ENCODE data around the gene PIGN. TPM values are rescaled to one million over a fixed set of nuclear protein-coding genes. Genes with fewer than 3 reads are reported as not detected.

Gene PIGN
- total and polyA plus RNA-seq, 2 donors from 2014 or later, result 4.5 to 30.5 TPM

DNA sequence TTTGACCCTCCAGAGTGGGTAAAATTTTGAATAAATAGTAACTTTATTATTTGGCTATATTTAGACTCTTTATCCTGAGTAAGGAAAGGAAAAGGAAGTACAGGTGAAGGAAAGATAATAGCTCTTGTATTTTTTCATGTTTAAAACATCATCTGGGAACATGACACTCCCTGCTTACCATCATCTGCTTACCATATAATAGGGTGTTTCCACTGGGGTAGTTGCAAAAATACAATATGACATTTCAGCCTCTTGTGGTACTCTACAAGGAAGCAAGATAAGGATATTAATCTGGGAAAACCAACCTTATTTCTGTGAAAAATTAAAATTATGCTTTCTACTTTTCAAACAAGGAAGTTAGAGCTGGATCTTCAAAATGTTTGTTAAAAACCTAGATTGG lies 10.1 kb upstream of the PIGN start:
- Histone ChIP-seq H3K36me3 (ENCODE audit: control insufficient read depth in 2 of 3, insufficient read depth in 3 of 3, low read length in 3 of 3) (no peaks in the 10 kb centered on the region), H3K4me3 (ENCODE audit: low read length in 3 of 3) (no peak overlapping the region), H3K4me1 (ENCODE audit: control insufficient read depth in 2 of 3, insufficient read depth in 2 of 3, low read depth in 1 of 3, low read length in 3 of 3) (peaks cover 0 to 5% (median 4%) of the 10 kb centered on the region in 3 donors), H3K9ac (ENCODE audit: low read length in 3 of 3) (no peak overlapping the region), H3K27ac (ENCODE audit: low read depth in 2 of 2, low read length in 2 of 2) (no peak overlapping the region), H3K27me3 (ENCODE audit: control insufficient read depth, insufficient read depth, low read length) (no peaks in the 10 kb centered on the region), H3K9me3 (ENCODE audit: control insufficient read depth in 2 of 3, insufficient read depth in 1 of 3, low read length in 3 of 3) (peaks cover 0 to 4% (median 0%) of the 10 kb centered on the region in 3 donors)
- TF ChIP-seq, protein P1, sequence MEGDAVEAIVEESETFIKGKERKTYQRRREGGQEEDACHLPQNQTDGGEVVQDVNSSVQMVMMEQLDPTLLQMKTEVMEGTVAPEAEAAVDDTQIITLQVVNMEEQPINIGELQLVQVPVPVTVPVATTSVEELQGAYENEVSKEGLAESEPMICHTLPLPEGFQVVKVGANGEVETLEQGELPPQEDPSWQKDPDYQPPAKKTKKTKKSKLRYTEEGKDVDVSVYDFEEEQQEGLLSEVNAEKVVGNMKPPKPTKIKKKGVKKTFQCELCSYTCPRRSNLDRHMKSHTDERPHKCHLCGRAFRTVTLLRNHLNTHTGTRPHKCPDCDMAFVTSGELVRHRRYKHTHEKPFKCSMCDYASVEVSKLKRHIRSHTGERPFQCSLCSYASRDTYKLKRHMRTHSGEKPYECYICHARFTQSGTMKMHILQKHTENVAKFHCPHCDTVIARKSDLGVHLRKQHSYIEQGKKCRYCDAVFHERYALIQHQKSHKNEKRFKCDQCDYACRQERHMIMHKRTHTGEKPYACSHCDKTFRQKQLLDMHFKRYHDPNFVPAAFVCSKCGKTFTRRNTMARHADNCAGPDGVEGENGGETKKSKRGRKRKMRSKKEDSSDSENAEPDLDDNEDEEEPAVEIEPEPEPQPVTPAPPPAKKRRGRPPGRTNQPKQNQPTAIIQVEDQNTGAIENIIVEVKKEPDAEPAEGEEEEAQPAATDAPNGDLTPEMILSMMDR (IDR thresholded peaks at IDR 0.05; ENCODE audit: borderline replicate concordance, extremely low read depth, insufficient read depth), result no peak
- no peak for DNase-seq
- intact Hi-C loops (cut with DNase I), result no loop called here
- no peak for FAIRE-seq

DNA sequence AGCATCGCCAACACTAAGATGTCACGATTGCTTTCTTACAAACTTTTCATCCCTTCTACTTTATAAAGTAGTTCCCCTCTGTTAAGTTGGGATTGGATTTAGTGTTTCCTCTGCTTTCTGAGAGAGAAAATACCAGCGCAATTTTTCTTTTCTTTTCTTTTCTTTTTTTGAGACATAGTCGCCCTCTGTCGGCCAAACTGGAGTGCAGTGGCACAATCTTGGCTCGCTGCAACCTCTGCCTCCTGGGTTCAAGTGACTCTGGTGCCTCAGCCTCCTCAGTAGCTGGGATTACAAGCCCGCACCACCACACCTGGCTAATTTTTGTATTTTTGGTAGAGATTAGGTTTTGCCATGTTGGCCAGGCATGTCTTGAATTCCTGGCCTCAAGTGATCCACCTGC lies 9.2 kb upstream of the PIGN start:
- Histone ChIP-seq H3K27me3 (ENCODE audit: control insufficient read depth, insufficient read depth, low read length) (no peaks in the 10 kb centered on the region), H3K4me1 (ENCODE audit: control insufficient read depth in 2 of 3, insufficient read depth in 2 of 3, low read depth in 1 of 3, low read length in 3 of 3) (peaks cover 0 to 5% (median 4%) of the 10 kb centered on the region in 3 donors), H3K9ac (ENCODE audit: low read length in 3 of 3) (no peak overlapping the region), H3K36me3 (ENCODE audit: control insufficient read depth in 2 of 3, insufficient read depth in 3 of 3, low read length in 3 of 3) (no peaks in the 10 kb centered on the region), H3K27ac (ENCODE audit: low read depth in 2 of 2, low read length in 2 of 2) (no peak overlapping the region), H3K9me3 (ENCODE audit: control insufficient read depth in 2 of 3, insufficient read depth in 1 of 3, low read length in 3 of 3) (peaks cover 0 to 4% (median 0%) of the 10 kb centered on the region in 3 donors), H3K4me3 (ENCODE audit: low read length in 3 of 3) (no peak overlapping the region)
- DNase-seq, result no peak
- intact Hi-C loops (cut with DNase I), result no loop called here
- TF ChIP-seq, protein P1 (IDR thresholded peaks at IDR 0.05; ENCODE audit: borderline replicate concordance, extremely low read depth, insufficient read depth), result no peak
- no peak for FAIRE-seq

DNA sequence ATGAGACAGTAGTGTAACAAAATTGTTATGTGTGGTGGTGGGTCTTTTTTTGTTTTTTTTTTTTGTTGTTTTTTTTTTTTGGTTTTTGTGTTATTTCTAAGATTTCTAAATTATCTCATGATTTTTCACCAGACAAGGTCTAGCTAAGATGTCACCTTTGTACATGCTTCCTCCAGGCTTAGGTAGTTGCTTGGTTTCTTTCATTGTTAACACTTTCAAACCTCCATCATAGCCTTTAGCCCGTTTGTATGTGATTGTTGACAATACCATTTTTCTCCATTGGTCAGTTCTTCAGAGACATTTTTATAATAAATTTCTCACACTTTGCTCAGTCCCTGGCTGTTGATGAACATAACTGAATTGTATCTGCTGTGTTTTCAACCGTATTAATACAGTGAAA lies 2.4 kb upstream of the PIGN start:
- no peaks in the 10 kb centered on the region for H3K27me3 ChIP-seq (ENCODE audit: control insufficient read depth, insufficient read depth, low read length)
- H3K36me3 ChIP-seq (ENCODE audit: control insufficient read depth in 2 of 3, insufficient read depth in 3 of 3, low read length in 3 of 3), result no peaks in the 10 kb centered on the region
- FAIRE-seq (no peak), DNase-seq (no peak)
- peak overlapping the region; percentile 18 to 99 (median 95) for H3K4me3 ChIP-seq (ENCODE audit: low read length in 3 of 3)
- no peak overlapping the region for H3K27ac ChIP-seq (ENCODE audit: low read depth in 2 of 2, low read length in 2 of 2)
- TF ChIP-seq, protein P1 (IDR thresholded peaks at IDR 0.05; ENCODE audit: borderline replicate concordance, extremely low read depth, insufficient read depth), result no peak
- H3K9ac ChIP-seq (ENCODE audit: low read length in 3 of 3), result peak overlapping the region in 2 of 3 donors; percentile 3 to 31
- intact Hi-C loops (cut with DNase I), result loop anchor here (10.0 kb wide), 1 partner anchor 56 kb away; no protein-coding TSS in a partner anchor
- H3K4me1 ChIP-seq (ENCODE audit: control insufficient read depth in 2 of 3, insufficient read depth in 2 of 3, low read depth in 1 of 3, low read length in 3 of 3), result peaks cover 0 to 8% (median 0%) of the 10 kb centered on the region in 3 donors
- H3K9me3 ChIP-seq (ENCODE audit: control insufficient read depth in 2 of 3, insufficient read depth in 1 of 3, low read length in 3 of 3), result peaks cover 0 to 4% (median 0%) of the 10 kb centered on the region in 3 donors
